22Rv1 (cell line): ENCODE measurements around the gene CXCL12.

Experiments
- ZFX ChIP-seq: fragments of 450-650 bp; IDR thresholded peaks from 2 replicates; pipeline ENCODE4 v1.6.1; 2017; ENCODE audit warnings: antibody characterized with exemption, borderline replicate concordance
- TF ChIP-seq, protein P1 (sequence below): fragments of 450-650 bp; IDR thresholded peaks from 2 replicates; pipeline ENCODE4 v1.5.1; 2017; ENCODE audit warnings: mild to moderate bottlenecking

DNA sequence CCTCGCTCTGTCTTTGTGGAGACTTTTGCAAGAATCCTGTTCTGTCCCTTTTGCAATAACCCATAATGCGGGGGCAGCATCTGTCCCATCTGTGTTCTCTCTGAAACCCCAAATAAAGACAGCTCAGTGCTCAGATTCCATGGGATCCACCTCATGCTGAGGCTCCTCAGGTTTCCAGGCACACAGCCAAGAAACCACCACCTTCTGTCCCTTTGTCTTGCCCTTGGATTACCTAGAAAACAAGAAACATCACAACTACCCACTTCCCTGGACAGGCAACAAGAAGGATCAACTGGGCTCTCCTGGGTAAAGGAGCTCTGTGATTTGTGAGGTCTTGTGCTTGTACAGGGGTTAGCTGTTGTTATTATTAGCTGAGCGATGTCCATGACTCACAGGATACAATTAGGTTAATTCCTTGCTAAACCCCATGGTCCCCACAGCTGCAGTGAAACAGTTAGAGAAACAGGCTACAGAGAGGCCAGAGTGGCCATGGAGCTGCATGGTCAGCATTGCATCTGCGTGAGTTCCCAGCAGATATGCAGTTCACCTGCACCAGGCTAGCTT, 50.2 kb downstream of the CXCL12 start:
- TF ChIP-seq, protein P1, sequence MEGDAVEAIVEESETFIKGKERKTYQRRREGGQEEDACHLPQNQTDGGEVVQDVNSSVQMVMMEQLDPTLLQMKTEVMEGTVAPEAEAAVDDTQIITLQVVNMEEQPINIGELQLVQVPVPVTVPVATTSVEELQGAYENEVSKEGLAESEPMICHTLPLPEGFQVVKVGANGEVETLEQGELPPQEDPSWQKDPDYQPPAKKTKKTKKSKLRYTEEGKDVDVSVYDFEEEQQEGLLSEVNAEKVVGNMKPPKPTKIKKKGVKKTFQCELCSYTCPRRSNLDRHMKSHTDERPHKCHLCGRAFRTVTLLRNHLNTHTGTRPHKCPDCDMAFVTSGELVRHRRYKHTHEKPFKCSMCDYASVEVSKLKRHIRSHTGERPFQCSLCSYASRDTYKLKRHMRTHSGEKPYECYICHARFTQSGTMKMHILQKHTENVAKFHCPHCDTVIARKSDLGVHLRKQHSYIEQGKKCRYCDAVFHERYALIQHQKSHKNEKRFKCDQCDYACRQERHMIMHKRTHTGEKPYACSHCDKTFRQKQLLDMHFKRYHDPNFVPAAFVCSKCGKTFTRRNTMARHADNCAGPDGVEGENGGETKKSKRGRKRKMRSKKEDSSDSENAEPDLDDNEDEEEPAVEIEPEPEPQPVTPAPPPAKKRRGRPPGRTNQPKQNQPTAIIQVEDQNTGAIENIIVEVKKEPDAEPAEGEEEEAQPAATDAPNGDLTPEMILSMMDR, result no peak
- TF ChIP-seq ZFX, result no peak
